HuH-7.5 (cell line): Measurements from ENCODE around the gene UGT1A4.
"Not testable (repeated sequence)": the region's sequence is repeated elsewhere in the genome, so short reads cannot be mapped to it uniquely, and the experiment has no call there.

Experiments used
- DNase-seq: peaks from one replicate; pipeline ENCODE4 v3.0.0; 2011; ENCODE audit warnings: low spot score

UGT1A4 gene

DNA sequence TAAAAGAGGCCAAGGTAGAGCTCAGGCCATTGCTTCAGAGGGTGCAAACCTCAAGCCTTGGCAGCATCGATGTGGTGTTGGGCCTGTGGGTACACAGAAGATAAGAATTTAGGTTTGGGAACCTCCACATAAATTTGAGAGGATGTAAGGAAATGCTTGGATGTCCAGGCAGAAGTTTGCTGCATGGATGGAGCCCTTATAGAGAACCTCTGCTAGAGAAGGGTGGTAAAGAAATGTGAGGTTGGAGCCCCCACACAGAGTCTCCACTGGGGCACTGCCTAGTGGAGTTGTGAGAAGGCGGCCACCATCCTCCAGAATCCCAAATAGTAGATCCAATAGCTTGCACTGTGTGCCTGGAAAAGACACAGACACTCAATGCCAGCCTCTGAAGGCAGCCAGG, 32.2 kb downstream of the UGT1A4 start:
- DNase-seq: not testable (repeated sequence)

DNA sequence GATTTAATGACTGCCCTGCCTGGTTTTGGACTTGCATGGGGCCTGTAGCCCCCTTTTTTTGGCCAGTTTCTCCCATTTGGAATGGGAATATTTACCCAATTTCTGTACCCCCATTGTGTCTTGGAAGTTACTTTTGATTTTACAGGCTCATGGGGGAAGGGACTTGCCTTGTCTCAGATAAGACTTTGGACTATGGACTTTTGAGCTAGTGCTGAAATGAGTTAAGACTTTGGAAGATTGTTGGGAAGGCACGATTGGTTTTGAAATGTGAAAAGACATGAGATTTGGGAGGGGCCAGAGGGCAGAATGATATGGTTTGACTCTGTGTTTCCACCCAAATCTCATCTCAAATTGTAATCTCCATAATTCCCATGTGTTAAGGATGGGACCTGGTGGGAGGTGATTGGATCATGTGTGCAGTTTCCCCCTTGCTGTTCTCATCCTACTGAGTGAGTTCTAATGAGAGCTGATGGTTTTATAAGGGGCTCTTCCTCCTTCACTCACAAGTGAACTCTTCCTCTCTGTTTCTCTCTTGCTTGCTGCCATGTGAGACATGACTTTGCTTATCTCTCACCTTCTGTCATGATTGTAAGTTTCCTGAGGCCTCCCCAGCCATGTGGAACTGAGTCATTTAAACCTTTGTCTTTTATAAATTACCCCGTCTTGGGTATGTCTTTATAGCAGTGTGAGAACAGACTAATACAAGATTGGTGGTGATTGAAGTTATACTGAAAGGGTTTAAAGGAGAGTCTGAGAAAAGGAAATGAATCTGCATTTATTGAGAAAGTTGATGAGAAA, 32.9 kb downstream of the UGT1A4 start:
- DNase-seq: not testable (repeated sequence)

DNA sequence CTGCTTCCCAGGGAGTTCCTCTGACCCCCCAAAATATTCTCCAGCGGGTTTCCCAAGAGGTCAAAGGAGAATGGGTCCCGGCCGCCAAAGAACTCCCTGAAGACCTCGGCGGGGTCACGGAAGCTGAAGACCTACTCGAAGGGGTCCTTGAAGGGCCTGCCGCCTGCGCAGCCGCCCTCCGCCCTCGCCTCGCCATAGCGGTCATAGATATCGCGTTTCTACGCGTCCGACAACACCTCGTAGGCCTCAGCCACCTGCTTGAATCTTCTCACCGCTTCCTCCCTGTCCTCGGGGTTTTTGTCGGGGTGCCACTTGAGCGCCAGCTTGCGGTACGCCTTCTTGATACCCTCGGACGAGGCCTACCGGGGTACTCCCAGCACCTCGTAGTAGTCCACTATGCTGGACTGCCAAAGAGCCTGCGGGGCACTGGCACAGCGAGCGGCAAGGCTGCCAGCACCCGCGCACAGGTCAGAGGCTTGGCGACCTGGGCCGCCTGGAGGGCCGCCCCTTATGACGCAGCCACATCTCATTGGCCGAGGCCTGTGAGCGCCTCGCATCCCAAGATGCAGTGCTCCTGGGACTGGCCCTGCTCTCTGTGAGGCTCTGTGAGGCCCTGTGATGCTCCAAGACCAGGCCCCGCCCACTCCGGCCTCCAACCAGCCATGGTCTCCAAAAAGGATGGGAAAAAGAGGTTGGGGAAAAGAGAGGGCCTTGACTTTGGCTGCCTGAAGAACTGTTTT, 36.5 kb downstream of the UGT1A4 start:
- no peak for DNase-seq

GRCh38 chr2:233756429-233757081, 38.0 kb downstream of the UGT1A4 start:
- DNase-seq: peak; percentile 70

DNA sequence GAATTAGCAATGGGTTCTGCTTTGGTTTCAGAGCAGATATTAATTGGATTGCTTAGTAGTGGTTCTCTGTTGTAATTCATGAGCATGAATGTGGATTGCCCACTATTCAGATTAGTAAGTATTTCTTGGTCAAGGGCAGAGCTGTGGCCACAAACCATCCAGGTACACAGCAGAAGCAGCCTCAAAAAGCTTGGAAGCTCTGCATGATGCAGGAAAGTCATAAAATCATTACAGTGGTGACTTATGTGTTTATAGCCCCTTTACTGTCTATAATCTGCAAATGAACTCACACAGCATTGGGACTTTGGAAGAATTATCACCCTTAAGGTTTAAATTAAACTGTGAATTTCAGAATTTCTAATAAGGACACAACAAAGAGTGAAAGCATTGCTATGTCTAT, 39.6 kb downstream of the UGT1A4 start:
- DNase-seq: no peak

GRCh38 chr2:233758849-233759248, 40.3 kb downstream of the UGT1A4 start:
- no peak for DNase-seq

DNA sequence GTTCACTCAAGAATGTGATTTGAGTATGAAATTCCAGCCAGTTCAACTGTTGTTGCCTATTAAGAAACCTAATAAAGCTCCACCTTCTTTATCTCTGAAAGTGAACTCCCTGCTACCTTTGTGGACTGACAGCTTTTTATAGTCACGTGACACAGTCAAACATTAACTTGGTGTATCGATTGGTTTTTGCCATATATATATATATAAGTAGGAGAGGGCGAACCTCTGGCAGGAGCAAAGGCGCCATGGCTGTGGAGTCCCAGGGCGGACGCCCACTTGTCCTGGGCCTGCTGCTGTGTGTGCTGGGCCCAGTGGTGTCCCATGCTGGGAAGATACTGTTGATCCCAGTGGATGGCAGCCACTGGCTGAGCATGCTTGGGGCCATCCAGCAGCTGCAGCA, 41.5 kb downstream of the UGT1A4 start, which contains the start of gene UGT1A1:
Gene UGT1A1 (plus strand): TSS at position 228 of the 400 bp plus-strand sequence. CDS start 18 bp downstream, at position 246.
- peak; percentile 35 for DNase-seq

DNA sequence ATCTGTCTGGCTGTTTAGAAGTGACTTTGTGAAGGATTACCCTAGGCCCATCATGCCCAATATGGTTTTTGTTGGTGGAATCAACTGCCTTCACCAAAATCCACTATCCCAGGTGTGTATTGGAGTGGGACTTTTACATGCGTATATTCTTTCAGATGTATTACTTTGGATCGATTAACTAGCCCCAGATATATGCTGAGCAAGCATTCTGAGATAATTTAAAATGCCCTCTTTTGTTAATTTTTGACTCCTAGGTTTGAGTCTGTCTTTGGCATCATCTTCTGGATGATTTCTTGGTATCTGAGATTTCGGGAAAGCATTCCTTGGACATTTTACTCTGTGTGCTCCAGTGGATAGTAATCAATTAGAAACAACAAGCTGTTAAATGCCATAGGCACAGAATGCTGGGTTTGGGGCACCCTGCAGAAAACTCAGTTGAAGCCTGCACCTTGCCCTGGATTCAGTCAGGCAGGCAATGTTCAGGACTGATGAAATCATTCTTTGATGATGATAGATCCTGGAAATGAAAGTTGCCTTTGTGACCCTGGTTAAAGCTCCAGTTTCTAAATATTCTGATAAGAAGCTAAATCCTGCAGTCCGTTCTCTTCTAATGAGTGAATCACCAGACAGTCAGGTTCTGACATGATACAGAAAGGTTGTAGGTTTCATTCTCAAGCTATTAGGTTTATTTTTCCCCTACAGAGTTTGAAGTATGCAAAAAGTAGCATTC, 42.7 kb downstream of the UGT1A4 start:
- DNase-seq: no peak

DNA sequence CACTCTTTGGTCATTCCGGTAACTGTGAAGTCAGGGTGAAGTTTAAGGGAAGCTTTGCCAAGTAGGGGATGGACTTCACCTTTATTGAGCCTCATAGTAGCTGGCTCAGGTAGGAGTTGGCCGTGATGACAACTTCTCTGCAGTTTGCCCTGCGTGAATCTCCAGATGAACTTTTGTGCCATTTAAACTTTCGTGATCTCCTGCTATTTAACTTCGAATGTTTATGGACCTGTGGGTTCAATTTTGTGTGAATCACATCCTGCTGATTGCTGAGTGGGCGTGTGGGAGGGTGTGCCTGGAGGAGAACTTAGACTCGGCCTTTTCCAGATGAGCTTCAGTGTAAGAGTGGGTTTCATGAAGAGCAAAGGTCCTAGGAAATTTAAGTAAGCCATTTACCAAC, 45.7 kb downstream of the UGT1A4 start:
- no peak for DNase-seq

- no peak for DNase-seq
These were observed 46.2 kb downstream of the UGT1A4 start for GRCh38 chr2:233764761-233765160.

DNA sequence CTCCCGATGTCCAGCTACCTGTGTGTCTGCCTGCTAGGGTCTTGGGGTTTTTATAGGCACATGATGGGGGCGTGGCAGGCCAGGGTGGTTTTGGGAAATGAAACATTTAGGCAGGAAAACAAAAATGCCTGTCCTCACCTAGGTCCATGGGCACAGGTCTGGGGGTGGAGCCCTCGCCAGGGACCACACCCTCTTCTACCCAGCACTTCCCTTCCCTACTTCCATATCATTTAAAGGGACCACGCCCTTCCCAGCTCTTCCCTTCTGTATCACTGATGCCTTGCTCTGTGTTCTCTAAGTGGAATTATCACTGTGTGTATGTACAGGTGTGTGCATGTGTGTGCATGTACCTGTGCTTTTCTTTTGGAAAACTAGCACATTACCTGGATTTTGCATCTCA, 47.9 kb downstream of the UGT1A4 start:
- no peak for DNase-seq

- DNase-seq: no peak
These were observed 49.5 kb downstream of the UGT1A4 start for GRCh38 chr2:233768076-233768475.

DNA sequence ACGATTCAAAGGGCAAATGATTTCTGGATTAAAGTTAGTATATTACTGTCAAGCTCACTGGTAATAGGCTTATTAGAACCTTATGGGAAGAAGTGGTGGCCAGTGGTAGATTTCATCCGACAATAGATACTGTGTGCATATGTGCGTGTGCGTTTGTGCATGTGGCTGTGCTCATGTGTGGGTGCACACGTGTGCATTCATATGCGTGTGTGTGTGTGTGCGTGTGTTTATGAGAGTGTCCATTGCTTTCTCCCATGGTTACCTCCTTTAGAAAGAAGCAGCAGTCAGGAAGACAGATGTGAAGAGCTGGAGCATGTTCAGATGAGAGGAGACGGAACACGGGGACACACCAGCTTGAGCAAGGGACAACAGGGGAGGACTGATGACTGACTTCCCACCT, 50.7 kb downstream of the UGT1A4 start:
- no peak for DNase-seq

DNA sequence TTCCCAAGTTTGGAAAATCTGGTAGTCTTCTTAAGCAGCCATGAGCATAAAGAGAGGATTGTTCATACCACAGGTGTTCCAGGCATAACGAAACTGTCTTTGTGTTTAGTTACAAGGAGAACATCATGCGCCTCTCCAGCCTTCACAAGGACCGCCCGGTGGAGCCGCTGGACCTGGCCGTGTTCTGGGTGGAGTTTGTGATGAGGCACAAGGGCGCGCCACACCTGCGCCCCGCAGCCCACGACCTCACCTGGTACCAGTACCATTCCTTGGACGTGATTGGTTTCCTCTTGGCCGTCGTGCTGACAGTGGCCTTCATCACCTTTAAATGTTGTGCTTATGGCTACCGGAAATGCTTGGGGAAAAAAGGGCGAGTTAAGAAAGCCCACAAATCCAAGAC, 53.6 kb downstream of the UGT1A4 start:
- no peak for DNase-seq

- DNase-seq: no peak
These were observed 54.0 kb downstream of the UGT1A4 start for GRCh38 chr2:233772583-233772982.

DNA sequence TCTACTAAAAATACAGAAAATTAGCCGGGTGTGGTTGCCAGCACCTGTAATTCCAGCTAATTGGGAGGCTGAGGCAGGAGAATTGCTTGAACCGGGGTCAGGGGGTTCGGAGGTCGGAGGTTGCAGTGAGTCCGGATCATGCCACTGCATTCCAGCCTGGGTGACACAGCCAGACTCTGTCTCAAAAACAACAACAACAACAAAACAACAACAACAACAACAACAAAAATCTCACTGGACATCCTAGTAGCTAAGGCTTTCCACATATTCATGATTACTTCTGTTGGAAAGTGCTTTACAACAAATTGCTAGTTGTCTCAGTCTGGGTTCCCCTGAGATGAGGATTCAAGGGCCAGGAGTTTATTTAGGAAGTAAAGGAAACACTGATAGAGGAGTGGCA, 55.3 kb downstream of the UGT1A4 start:
- no peak for DNase-seq

GRCh38 chr2:233775414-233775813, 56.9 kb downstream of the UGT1A4 start:
- DNase-seq: no peak

- DNase-seq: no peak
These were observed 59.5 kb downstream of the UGT1A4 start, which contains the start of gene MROH2A for GRCh38 chr2:233778030-233778429. Gene MROH2A (plus strand): TSS chr2:233778330. CDS start chr2:233779359, 1,029 bp downstream.

GRCh38 chr2:233779722-233780121, 61.2 kb downstream of the UGT1A4 start:
- no peak for DNase-seq

DNA sequence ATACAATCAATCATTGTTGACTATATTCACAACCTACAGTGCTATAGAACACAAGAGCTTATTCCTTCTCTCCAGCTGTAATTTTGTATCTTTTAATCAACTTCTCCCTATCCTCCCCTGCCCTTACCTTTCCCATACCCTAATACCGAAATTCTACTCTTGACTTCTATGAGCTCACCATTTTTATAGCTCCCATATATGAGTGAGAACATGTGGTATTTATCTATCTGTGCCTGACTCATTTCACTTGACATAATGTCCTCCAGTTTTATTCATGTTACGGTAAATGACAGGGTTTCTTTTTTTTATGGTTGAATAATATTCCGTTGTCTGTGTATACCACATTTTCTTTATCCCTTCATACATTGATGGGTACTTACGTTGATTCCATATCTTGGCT, 62.2 kb downstream of the UGT1A4 start:
- DNase-seq: no peak

GRCh38 chr2:233789554-233789953, 71.0 kb downstream of the UGT1A4 start:
- DNase-seq: no peak
